ENCODE data around the gene FBXL4.

The FBXL4 gene

DNA sequence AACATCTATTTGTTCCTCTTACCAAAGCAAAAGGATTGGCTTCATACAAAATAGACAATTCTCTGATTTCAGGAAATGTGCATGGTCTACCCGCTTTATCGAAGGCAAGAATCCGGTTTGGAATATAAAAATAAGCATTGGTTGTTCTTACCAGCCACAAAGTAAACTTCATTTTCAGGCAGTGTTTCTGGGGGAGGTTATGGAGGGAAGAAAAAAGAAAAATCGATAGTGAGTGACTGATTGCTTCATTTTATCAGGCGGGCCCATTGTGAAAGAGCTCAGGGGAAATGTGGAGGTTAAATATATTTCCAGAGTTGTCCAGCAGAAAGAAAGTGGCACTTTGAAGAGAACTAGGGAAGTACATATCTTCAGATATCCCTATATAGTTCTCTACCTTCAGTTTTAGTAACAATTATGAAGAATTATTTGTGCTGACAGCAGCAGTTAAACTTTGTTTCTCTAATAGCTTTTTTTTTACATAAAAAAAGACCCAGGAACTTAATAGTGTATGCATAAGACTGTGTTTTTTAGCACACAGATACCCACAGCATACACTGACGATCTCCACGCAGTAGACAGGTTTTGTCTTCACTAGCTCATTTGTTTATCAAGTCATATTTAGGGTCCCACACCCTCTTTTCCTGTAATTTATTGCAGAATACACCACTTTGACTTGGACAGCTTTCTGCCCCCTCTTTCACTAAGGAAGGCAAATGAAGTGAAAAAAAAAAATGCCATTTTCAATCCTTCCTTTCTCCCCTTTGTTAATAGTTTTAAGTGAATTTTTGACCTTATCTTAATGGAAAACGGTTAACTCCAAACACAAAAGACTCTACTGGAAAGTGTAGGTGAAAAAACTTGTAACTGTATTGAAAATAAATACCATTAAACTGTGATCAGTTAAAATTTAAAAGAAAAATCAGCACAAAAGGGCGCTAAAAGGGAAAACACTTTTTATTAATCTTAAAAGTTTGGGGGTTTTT lies 110.5 kb downstream of the FBXL4 start:
- Histone ChIP-seq H3K27ac (ENCODE audit: low read length) (no peak overlapping the region), H2AFZ (ENCODE audit: low read depth, low read length) (no peak overlapping the region), H3K9ac (ENCODE audit: low read depth, low read length) (no peak overlapping the region), H4K20me1 (ENCODE audit: insufficient read depth, low read length) (no peaks in the 10 kb centered on the region), H3K4me2 (ENCODE audit: insufficient read depth, low read length) (no peak overlapping the region), H3K4me1 (ENCODE audit: insufficient read depth, low read length) (peaks cover 9% of the 10 kb centered on the region), H3K27me3 (ENCODE audit: insufficient read depth, low read length, poor library complexity) (no peaks in the 10 kb centered on the region), H3K36me3 (ENCODE audit: insufficient read depth, low read length) (no peaks in the 10 kb centered on the region), H3K9me3 (ENCODE audit: insufficient read depth, low read length, severe bottlenecking) (no peaks in the 10 kb centered on the region), H3K79me2 (ENCODE audit: insufficient read depth, low read length) (no peaks in the 10 kb centered on the region), H3K4me3 (ENCODE audit: low read depth in 1 of 2, low read length in 2 of 2) (no peak overlapping the region)
- TF ChIP-seq EZH2 (IDR thresholded peaks at IDR 0.05; ENCODE audit: borderline replicate concordance, low read depth, low read length, severe bottlenecking) (no peak), CTCF (IDR thresholded peaks at IDR 0.05; ENCODE audit: borderline replicate concordance, extremely low read depth, low read length, poor library complexity, severe bottlenecking) (no peak)
- DNase-seq = no peak
- no peak for ATAC-seq (ENCODE audit: insufficient read depth, low read depth)

DNA sequence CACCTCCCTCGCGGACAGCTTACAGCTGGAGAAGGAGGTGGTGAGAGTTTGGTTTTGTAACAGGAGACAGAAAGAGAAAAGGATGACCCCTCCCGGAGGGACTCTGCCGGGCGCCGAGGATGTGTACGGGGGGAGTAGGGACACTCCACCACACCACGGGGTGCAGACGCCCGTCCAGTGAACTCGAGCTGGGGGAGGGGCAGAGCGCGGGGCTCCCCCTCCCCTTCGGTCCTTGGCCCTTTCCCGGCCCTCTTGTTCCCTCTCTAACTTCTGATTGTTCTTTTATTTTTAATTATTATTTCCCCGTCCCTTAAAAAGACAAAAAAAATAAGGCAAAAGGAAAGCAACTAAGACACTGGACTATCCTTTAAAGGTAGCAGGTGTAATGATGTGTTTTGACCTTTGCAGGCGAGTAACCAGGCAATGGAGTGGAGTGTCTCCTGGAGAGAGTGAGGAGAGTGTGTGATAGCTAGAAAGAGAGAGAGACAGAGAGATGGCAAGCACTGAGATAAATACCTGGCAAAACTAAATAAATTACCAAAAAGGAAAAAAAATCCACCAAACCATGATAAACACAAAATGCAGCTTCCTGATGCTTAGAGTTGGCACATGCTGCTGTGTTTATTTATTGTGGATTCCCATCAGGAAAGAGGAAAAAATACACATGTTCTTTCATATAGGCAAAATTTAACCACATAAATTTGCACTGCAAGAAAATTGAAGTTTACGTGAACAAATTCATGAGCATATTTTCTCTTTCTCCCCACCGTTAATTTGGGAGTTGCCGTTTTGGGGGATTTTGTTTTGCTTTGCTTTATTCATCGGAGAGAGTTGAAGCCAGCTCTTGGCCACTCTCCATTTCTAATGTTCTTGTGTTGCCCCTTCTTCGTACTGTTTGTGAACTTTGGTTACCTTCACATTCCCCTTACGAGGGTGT lies 111.5 kb downstream of the FBXL4 start:
- H3K36me3 ChIP-seq (ENCODE audit: insufficient read depth, low read length) = no peaks in the 10 kb centered on the region
- H3K4me1 ChIP-seq (ENCODE audit: insufficient read depth, low read length) = peaks cover 9% of the 10 kb centered on the region
- no peak for ATAC-seq (ENCODE audit: insufficient read depth, low read depth)
- H3K4me3 ChIP-seq (ENCODE audit: low read depth in 1 of 2, low read length in 2 of 2) = no peak overlapping the region
- no peak for DNase-seq
- no peak overlapping the region for H3K4me2 ChIP-seq (ENCODE audit: insufficient read depth, low read length)
- no peaks in the 10 kb centered on the region for H3K9me3 ChIP-seq (ENCODE audit: insufficient read depth, low read length, severe bottlenecking)
- TF ChIP-seq EZH2 (IDR thresholded peaks at IDR 0.05; ENCODE audit: borderline replicate concordance, low read depth, low read length, severe bottlenecking) (no peak), CTCF (IDR thresholded peaks at IDR 0.05; ENCODE audit: borderline replicate concordance, extremely low read depth, low read length, poor library complexity, severe bottlenecking) (no peak)
- H3K27ac ChIP-seq (ENCODE audit: low read length) = no peak overlapping the region
- no peak overlapping the region for H2AFZ ChIP-seq (ENCODE audit: low read depth, low read length)
- H3K79me2 ChIP-seq (ENCODE audit: insufficient read depth, low read length) = no peaks in the 10 kb centered on the region
- H3K9ac ChIP-seq (ENCODE audit: low read depth, low read length) = no peak overlapping the region
- no peaks in the 10 kb centered on the region for H4K20me1 ChIP-seq (ENCODE audit: insufficient read depth, low read length)
- no peaks in the 10 kb centered on the region for H3K27me3 ChIP-seq (ENCODE audit: insufficient read depth, low read length, poor library complexity)

- Histone ChIP-seq H3K27me3 (ENCODE audit: insufficient read depth, low read length, poor library complexity) (no peaks in the 10 kb centered on the region), H3K79me2 (ENCODE audit: insufficient read depth, low read length) (no peaks in the 10 kb centered on the region), H3K9ac (ENCODE audit: low read depth, low read length) (no peak overlapping the region), H3K27ac (ENCODE audit: low read length) (no peak overlapping the region), H2AFZ (ENCODE audit: low read depth, low read length) (no peak overlapping the region), H3K9me3 (ENCODE audit: insufficient read depth, low read length, severe bottlenecking) (no peaks in the 10 kb centered on the region), H3K4me2 (ENCODE audit: insufficient read depth, low read length) (peak overlapping the region; percentile 65), H3K4me3 (ENCODE audit: low read depth in 1 of 2, low read length in 2 of 2) (no peak overlapping the region), H4K20me1 (ENCODE audit: insufficient read depth, low read length) (no peaks in the 10 kb centered on the region), H3K36me3 (ENCODE audit: insufficient read depth, low read length) (no peaks in the 10 kb centered on the region), H3K4me1 (ENCODE audit: insufficient read depth, low read length) (peaks cover 9% of the 10 kb centered on the region)
- TF ChIP-seq CTCF (IDR thresholded peaks at IDR 0.05; ENCODE audit: borderline replicate concordance, extremely low read depth, low read length, poor library complexity, severe bottlenecking) (no peak), EZH2 (IDR thresholded peaks at IDR 0.05; ENCODE audit: borderline replicate concordance, low read depth, low read length, severe bottlenecking) (no peak)
- ATAC-seq (ENCODE audit: insufficient read depth, low read depth) (no peak), DNase-seq (no peak)
Measured at GRCh38 chr6:98835149-98836024, 112.4 kb downstream of the FBXL4 start.

Data from DND-41 (cell line).